Panc1 (cell line): Measurements from ENCODE around the gene YWHAH. TPM values are rescaled to one million over a fixed set of nuclear protein-coding genes. Genes with fewer than 3 reads are reported as not detected.

Experiments
- ATAC-seq: fragments of 200-7000 bp; cut with Tn5 transposase; 2 replicates; pipeline ENCODE4 v1.9.1; 2020; ENCODE audit warnings: mild to moderate bottlenecking, moderate library complexity
- BruUV-seq: library from RNA; stranded (reverse); fragments of 400-500 nt; replicated peaks from 2 replicates; lab custom pipeline; 2021; lab: Mats Ljungman, UMichigan
- CTCF ChIA-PET: fragments of 300-600 bp; sonication (Branson Sonifier 250); formaldehyde crosslinking; loops from one replicate; lab custom pipeline; 2022; ENCODE audit warnings: antibody characterized with exemption; lab: Charles Lee
- POLR2A ChIA-PET: fragments of 300-600 bp; sonication (Branson Sonifier 250); formaldehyde crosslinking; loops from one replicate; lab custom pipeline; 2022; ENCODE audit warnings: antibody characterized with exemption; lab: Charles Lee
- DNase-seq: peaks from one replicate; pipeline ENCODE4 v3.0.0-alpha.2; 2010; ENCODE audit warnings: low read depth, low spot score
- H3K27ac ChIP-seq: 2 replicates; pipeline ENCODE4 v1.5.1; 2011; ENCODE audit warnings: mild to moderate bottlenecking, low read length, inconsistent platforms
- H3K27me3 ChIP-seq: fragments of 200-500 bp; sonication (Bioruptor generic); 2 replicates; pipeline ENCODE4 v1.6.0; 2014; ENCODE audit warnings: low read length, inconsistent platforms; ENCODE audit not compliant: control insufficient read depth, insufficient read depth
- H3K36me3 ChIP-seq: fragments of 200-500 bp; sonication (Bioruptor generic); 2 replicates; pipeline ENCODE4 v1.5.1; 2014; ENCODE audit warnings: inconsistent platforms, mild to moderate bottlenecking, low read length, moderate library complexity; ENCODE audit not compliant: control insufficient read depth, insufficient read depth
- H3K4me1 ChIP-seq: 2 replicates; pipeline ENCODE4 v1.5.1; 2011; ENCODE audit warnings: inconsistent platforms, mild to moderate bottlenecking, low read length, moderate library complexity; ENCODE audit not compliant: control insufficient read depth, insufficient read depth
- H3K4me3 ChIP-seq, 2 experiments: 2 replicates each; pipeline ENCODE4 v1.5.1; 2011 to 2012; ENCODE audit warnings: low read depth in 2 of 2, low read length in 2 of 2, mild to moderate bottlenecking in 2 of 2, inconsistent platforms in 1 of 2, moderate library complexity in 1 of 2
- H3K9me3 ChIP-seq: fragments of 200-500 bp; sonication (Bioruptor generic); 2 replicates; pipeline ENCODE4 v1.5.1; 2014; ENCODE audit warnings: low read depth, mild to moderate bottlenecking, inconsistent platforms, low read length, moderate library complexity; ENCODE audit not compliant: control insufficient read depth, insufficient read depth
- POLR2AphosphoS5 ChIP-seq: IDR thresholded peaks from 2 replicates; pipeline ENCODE4 v1.6.1; 2012; ENCODE audit warnings: mild to moderate bottlenecking, low read depth, low read length, moderate library complexity
- SIN3A ChIP-seq: IDR thresholded peaks from 2 replicates; pipeline ENCODE4 v1.6.1; 2012; ENCODE audit warnings: low read depth, mild to moderate bottlenecking, low read length, moderate library complexity, borderline replicate concordance; ENCODE audit not compliant: insufficient read depth
- TCF7L2 ChIP-seq: IDR thresholded peaks from 2 replicates; pipeline ENCODE4 v1.6.1; 2011; ENCODE audit warnings: mild to moderate bottlenecking, low read depth, low read length, inconsistent platforms
- in situ Hi-C: cut with HindIII; loops from 2 replicates; pipeline ENCODE4 v1.10.0; 2016; ENCODE audit warnings: low sequenced_read_pairs, low pct_unique_long_range_greater_than_20kb
- intact Hi-C: fragments of 100-400 bp; cut with micrococcal nuclease; formaldehyde crosslinking; loops from one replicate; pipeline ENCODE4 v1.10.0; 2022; ENCODE audit not compliant: unreplicated experiment
- total RNA-seq: library from RNA; stranded (reverse); gene quantifications from one replicate; pipeline ENCODE4 v1.2.1, GENCODE V29; 2021; ENCODE audit not compliant: unreplicated experiment
- TF ChIP-seq, protein P1 (sequence below), 2 experiments: IDR thresholded peaks; 2 replicates each; pipeline ENCODE4 v1.6.1; 2011 to 2012; ENCODE audit warnings: low read depth in 2 of 2, control low read depth in 1 of 2, low read length in 1 of 2, mild to moderate bottlenecking in 1 of 2, moderate library complexity in 1 of 2; ENCODE audit not compliant: insufficient read depth in 1 of 2
- TF ChIP-seq, protein P2 (sequence below): fragments of 450-650 bp; IDR thresholded peaks from 2 replicates; pipeline ENCODE4 v1.5.1; 2017; ENCODE audit warnings: mild to moderate bottlenecking

YWHAH gene
- total RNA-seq, 1 experiment from 2014 or later = 138 TPM

DNA sequence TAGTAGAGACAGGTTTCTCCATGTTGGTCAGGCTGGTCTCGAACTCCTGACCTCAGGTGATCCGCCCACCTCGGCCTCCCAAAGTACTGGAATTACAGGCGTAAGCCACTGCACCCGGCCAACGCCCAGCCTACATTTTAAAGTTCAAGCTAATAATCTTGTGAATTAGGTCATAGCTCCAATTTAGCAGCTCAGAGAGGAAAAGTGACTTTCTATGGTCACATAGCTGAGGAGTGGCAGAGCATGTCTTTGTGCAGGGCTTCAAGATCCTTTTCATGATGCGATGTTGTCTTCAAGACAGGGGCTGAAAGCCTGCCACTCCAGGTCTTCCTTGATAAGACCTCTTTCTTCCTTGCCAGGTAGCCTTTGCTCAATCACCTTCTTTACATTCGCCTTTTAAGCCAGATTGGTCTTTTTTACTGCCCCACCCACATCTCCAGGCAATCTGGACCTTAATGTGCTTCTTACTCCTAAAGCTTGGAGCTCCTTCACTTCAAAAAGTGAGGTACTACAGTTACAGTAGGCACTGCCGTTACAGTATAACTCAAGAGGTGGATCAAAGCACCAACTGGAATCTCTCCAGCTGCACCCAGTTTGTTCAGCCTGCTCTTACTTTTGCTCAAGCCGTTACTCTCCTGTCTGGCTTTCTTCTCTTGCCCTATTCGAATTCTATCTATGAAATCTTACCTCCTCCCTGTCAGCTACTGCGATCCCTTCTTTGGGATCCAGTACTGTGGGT lies 18.2 kb downstream of the YWHAH start:
- Histone ChIP-seq H3K27me3 (no peaks in the 10 kb centered on the region), H3K27ac (no peak overlapping the region), H3K9me3 (no peaks in the 10 kb centered on the region), H3K36me3 (peaks cover 1% of the 10 kb centered on the region; the same call in 1 of the 2 replicates), H3K4me3 (no peak overlapping the region), H3K4me1 (no peaks in the 10 kb centered on the region)
- no peak for DNase-seq
- intact Hi-C loops (no loop called here), in situ Hi-C loops (loop anchor here (25.0 kb wide), 1 partner anchor 250 kb away; no protein-coding TSS in a partner anchor)
- POLR2A ChIA-PET = no interaction called here
- CTCF ChIA-PET = interaction anchor here (0.6 to 1.3 kb wide), 3 partner anchors 8 to 192 kb away, joined by 4 to 7 read pairs (median 5); no protein-coding TSS in a partner anchor
- ATAC-seq = no peak
- TF ChIP-seq TCF7L2 = no peak
- TF ChIP-seq, protein P1, sequence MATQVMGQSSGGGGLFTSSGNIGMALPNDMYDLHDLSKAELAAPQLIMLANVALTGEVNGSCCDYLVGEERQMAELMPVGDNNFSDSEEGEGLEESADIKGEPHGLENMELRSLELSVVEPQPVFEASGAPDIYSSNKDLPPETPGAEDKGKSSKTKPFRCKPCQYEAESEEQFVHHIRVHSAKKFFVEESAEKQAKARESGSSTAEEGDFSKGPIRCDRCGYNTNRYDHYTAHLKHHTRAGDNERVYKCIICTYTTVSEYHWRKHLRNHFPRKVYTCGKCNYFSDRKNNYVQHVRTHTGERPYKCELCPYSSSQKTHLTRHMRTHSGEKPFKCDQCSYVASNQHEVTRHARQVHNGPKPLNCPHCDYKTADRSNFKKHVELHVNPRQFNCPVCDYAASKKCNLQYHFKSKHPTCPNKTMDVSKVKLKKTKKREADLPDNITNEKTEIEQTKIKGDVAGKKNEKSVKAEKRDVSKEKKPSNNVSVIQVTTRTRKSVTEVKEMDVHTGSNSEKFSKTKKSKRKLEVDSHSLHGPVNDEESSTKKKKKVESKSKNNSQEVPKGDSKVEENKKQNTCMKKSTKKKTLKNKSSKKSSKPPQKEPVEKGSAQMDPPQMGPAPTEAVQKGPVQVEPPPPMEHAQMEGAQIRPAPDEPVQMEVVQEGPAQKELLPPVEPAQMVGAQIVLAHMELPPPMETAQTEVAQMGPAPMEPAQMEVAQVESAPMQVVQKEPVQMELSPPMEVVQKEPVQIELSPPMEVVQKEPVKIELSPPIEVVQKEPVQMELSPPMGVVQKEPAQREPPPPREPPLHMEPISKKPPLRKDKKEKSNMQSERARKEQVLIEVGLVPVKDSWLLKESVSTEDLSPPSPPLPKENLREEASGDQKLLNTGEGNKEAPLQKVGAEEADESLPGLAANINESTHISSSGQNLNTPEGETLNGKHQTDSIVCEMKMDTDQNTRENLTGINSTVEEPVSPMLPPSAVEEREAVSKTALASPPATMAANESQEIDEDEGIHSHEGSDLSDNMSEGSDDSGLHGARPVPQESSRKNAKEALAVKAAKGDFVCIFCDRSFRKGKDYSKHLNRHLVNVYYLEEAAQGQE (IDR thresholded peaks at IDR 0.05; ENCODE audit: insufficient read depth in 1 of 2, low read depth in 2 of 2, low read length in 1 of 2) = no peak
- no TSS peak for BruUV-seq

DNA sequence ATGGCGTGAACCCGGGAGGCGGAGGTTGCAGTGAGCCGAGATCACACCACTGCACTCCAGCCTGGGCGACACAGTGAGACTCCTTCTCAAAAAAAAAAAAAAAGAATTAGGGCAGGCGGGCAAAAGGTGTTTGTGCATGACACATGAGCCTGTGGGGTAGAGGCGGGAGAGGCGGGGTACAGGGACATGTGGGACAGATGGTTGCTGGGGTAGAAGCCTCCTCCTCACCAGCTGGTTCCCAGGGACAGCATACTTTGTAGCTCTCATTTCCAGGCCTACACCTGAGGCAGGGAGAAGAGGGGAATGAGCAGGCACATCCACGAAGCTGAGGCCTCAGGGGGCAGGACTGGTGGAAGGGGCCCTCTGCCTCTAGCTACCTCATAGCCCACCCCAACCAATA lies 23.7 kb downstream of the YWHAH start:
- no TSS peak for BruUV-seq
- CTCF ChIA-PET = interaction anchor here (0.7 kb wide), 1 partner anchor 307 kb away, joined by 3 read pairs; no protein-coding TSS in a partner anchor
- Histone ChIP-seq H3K4me3 (no peak overlapping the region), H3K4me1 (0 out of 2 replicates have a peak, but pooled peaks cover 2% of the 10 kb centered on the region), H3K9me3 (no peaks in the 10 kb centered on the region), H3K27ac (no peak overlapping the region), H3K36me3 (no peaks in the 10 kb centered on the region), H3K27me3 (no peaks in the 10 kb centered on the region)
- intact Hi-C loops = no loop called here
- POLR2A ChIA-PET = no interaction called here
- TF ChIP-seq, protein P1 (IDR thresholded peaks at IDR 0.05; ENCODE audit: insufficient read depth in 1 of 2, low read depth in 2 of 2, low read length in 1 of 2) = no peak
- TF ChIP-seq POLR2AphosphoS5 (no peak), SIN3A (no peak), TCF7L2 (no peak)
- TF ChIP-seq, protein P2, sequence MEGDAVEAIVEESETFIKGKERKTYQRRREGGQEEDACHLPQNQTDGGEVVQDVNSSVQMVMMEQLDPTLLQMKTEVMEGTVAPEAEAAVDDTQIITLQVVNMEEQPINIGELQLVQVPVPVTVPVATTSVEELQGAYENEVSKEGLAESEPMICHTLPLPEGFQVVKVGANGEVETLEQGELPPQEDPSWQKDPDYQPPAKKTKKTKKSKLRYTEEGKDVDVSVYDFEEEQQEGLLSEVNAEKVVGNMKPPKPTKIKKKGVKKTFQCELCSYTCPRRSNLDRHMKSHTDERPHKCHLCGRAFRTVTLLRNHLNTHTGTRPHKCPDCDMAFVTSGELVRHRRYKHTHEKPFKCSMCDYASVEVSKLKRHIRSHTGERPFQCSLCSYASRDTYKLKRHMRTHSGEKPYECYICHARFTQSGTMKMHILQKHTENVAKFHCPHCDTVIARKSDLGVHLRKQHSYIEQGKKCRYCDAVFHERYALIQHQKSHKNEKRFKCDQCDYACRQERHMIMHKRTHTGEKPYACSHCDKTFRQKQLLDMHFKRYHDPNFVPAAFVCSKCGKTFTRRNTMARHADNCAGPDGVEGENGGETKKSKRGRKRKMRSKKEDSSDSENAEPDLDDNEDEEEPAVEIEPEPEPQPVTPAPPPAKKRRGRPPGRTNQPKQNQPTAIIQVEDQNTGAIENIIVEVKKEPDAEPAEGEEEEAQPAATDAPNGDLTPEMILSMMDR = no peak
- in situ Hi-C loops = loop anchor here (25.0 kb wide), 1 partner anchor 256 kb away; no protein-coding TSS in a partner anchor
- DNase-seq (no peak), ATAC-seq (no peak)
